Measurements from ENCODE around the gene TERT.

Gene TERT

GRCh38 chr5:1215320-1216096, 79.4 kb downstream of the TERT start:
- no peak for DNase-seq

DNA sequence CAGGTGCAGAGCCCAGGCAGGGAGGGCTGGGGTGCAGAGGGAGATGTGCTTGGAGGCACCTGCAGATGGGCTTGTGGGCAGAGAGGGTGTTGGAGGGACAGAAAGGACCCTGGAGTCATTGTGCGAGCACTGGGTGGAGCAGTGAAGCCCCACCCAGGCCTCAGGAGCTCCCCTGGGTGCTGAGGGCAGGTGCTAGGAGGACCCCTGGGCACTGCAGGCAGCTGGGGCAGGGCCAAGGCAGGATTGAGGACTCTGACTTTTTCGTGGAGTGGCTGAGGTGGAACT, 80.0 kb downstream of the TERT start:
- DNase-seq: no peak

GRCh38 chr5:1214163-1214935, 80.5 kb downstream of the TERT start:
- DNase-seq: no peak

DNA sequence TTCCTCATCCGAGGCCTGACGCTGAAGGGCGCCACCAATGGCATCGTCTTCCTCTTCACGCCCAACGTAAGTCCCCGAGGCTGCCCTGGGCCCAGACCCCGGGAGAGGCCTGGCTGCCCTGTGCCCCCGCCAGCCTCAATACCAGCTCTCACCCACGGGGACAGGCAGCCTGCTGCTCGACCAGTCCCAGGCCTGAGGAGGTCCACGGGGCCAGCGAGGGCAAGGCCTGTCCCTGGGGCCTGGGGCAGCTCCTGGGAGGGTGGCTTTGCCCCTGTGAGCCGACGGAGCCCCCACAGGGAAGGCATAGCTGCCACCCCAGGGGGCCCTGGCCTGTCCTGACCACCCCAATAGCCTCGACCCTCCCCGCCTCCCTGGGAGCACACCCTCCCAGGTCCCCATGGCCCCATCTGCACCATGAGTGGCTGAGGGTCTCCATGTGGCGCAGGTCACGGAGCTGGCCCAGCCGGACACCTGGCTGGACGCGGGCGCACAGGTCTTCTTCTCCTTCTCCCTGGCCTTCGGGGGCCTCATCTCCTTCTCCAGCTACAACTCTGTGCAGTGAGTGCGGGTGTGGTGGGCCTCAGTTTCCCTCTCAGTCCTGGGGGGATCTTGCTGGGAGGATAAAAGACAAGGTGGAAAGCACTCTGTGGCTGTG, 81.2 kb downstream of the TERT start:
- DNase-seq: no peak

DNA sequence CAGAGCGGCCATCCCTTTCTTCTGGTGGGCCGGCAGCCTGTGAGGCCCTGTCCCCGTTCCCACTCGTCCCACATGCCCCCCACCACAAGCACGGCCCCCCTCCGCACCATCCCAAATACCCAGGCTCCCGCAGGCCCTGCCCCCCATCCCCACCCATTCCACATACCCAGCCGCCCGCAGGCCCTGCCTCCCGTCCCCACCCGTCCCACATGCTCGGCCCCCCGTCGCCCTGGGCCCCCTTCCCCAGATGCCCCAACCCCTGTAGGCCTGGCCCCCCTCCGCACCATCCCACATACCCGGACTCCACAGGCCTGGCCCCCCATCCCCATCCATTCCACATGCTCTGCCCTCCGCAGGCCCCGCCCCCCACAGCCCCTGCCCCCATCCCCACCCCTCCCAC, 82.0 kb downstream of the TERT start:
- DNase-seq: no peak

- no peak for DNase-seq
Observed at GRCh38 chr5:1212271-1212670, 82.6 kb downstream of the TERT start.

GRCh38 chr5:1211701-1212100, 83.2 kb downstream of the TERT start:
- no peak for DNase-seq

DNA sequence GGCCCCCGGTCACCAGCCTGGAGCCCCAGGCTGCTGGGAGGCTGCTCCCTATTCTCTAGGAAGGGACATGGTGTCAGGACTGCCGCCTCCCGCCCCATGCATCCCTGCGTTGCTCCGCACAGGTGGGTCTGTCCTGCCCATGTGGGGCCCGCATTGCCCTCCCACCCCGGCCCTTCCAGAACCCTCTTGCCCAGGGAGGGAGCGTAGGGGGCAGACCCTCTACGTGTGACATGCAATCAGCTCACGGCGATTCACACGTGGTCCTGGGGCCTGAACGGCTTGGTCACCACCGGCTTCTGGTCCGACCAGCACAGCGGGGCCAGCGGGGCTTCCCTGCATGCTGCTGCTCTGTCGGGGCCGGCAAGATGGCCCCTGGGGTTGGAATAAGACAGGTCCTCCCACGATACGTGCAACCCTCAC, 84.0 kb downstream of the TERT start:
- DNase-seq: no peak

DNA sequence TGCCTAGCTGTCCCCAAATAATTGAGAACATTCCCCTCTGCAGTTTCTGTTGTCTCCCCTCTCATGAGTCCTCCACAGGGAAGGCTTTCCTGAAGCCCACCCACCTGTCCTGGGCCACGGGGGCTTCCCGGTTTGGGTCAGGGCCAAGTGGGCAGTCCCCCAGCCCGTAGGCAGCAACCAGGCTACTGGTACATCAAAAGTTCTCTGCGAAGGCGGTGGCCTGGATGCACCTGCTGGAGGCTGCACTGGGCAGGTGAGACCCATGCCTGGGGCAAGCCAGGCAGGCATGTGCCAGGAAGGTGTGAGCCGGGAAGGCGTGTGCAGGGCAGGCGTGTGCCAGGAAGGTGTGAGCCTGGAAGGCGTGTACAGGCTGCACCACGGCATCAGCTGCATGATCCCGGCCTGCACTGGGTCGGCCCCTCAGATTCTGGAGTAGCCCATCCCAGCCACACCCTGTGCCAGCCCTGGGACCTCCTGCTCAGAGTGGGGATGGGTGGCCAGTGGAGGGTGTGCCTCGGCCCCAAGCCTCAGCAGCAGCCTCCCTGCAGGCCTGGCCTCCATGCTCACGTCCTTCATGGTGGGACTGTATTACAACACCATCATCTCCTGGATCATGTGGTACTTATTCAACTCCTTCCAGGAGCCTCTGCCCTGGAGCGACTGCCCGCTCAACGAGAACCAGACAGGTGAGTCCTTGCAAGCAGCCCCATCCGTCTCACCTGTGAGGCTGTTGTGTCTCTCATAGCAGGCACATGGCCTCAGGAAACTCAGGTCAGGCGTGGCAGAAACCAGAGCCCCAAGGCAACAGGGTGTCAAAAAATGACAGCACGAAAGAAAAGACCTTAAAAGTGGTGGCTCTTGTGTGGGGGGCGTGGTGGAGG, 84.7 kb downstream of the TERT start:
- DNase-seq: no peak

GRCh38 chr5:1209489-1209852, 85.4 kb downstream of the TERT start:
- no peak for DNase-seq

DNA sequence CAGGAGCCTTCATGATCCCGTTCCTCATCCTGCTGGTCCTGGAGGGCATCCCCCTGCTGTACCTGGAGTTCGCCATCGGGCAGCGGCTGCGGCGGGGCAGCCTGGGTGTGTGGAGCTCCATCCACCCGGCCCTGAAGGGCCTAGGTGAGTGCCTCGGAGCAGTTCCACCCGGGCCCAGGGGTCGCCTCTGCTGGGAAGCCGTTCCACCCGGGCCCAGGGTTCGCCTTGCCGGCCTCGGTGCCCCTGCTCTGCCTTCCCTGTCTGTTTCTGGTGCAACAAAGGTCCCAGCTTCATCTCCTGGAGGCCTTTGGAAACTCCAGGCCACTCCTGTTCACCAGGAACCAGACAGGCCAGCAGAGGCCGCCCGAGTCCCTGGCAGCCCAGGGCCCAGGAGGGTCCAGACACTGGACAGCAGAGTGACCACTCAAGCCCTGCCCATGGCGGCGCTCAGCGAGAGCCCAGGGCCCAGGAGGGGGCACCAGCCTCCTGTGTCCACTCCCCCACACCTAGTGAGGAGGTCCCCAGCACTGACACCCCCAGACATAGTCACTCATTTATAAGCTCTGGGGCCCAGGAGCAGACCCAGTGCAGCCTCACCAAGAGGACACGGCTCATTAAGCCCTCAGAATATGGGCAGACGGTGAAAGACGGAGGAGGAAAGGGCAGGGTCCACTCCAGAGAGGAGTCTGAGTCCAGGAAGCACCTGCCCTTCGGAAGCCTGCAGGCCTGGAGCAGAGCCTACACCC, 86.0 kb downstream of the TERT start:
- no peak for DNase-seq

DNA sequence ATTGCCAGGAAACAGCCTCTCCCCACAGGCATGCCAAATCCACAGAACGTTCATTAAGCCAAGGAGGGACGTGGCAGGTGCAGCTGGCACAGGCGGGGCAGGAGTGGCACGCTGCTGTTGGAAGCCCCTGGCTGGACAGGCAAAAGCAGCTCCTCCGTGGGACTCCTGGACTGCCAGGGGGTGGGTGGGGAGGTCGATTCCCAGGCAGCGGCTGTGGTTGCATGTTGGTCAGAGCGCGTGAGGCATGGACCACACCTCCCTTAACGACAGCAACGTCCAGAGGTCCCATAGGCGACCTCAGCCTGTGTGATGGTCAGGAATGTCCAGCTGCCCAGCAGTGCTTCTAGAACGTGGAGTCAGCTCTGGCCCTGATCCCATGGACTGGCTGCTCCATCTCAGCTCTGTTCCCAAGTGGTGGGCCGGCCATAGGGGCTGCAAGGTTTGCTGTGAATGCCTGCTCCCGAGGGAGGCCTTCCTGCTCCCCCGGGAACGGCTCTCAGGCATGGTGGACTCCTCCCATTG, 86.6 kb downstream of the TERT start:
- no peak for DNase-seq

DNA sequence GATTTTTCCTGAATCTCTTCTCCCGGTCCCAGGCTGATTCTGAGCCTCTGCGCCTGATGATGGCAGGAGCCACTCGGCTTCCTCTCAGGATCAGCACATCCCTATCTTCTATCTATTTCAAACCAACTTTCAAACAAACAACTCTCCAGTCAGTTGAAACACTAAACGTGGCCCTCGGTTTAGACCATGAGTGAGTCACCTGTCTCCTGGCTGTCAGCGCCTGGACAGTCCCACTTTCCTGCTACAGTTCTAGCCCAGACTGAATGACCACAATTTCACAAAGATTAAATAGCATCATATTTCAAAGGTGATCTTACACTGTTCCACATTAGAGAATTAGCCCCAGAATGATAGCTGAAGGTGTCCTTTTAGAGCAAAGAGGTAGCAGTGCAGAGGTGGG, 87.3 kb downstream of the TERT start:
- DNase-seq: no peak

GRCh38 chr5:1206521-1207412, 88.1 kb downstream of the TERT start:
- no peak for DNase-seq

DNA sequence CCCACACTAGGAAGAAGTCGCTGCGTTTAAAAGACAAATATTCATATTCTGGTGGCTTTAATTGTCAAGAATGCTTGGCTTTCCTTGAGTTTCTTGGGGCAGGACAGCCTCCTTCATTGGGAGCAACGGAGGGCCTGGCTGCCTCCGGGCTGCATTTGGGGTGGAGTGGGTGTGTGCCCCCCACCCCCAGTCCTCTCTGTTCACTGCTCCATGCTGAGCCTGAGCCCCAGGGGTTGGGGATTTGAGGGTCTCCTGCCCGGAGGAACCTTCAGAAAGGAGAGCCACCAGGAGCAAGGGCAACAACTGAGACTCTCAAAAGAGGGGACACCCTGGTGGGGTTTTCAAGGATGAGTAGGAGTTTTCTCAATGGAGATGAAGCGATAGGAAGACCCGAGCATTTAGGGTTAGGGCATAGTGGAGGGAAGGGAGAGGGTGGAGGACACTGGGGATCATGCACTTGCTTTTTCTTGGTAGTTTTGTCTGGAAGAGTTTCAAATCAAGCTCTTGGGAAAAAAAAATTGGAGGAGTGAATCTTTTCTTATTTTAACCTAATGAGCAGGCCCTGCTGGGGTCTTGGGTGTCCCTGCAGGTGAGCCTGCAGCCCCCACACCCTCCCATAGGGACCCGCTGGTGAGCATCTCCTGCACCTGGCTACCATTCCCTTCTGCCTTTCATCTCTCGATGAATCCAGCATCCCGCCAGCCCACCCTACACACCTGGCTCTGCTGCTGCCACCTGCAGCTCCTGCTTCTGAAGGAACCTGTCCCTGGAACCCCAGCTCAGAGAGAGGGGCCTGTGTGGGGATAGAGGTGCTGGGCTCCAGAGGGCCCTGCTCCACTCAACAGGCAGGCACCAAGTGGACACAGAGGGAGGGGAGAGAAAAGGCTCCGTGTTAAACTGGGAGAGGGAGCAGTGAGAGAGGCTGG, 89.3 kb downstream of the TERT start:
- no peak for DNase-seq

- DNase-seq: peak; percentile 6
Observed at GRCh38 chr5:1204693-1205242, 90.1 kb downstream of the TERT start.

DNA sequence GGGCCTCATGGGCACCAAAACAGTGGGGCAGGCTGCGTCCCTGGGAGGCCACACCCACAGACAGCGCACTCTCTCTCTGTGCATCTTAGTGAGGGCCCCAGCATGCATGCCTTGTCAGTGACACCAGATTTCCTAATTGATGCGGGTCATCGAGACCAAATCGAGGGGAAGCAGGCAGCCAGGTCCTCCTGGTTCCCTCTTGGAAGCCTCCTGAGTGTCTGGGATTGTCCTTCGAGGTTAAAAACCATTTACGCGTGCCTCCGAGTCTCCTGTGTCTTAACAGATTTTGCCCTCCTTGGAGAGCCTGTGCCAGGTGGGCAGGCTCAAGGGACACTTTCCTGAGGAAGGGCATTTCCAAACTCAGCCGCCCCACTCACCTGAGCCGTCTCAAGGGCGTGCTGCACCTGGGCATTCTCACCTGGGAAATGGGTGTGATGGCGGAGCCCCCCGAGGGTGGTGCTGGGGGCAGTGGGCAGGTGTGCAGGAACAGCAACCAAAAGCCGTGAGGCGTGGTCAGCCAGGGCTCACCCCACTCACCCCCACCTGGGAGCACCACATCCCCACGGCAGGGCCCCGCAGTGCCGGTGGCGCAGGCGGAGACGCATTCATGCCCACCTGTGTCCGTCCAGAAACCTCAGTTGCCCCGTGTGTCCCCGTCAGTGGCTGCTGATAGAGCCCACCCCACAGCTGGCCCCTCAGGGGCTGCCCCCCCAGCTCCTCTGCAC, 90.7 kb downstream of the TERT start:
- DNase-seq: no peak

DNA sequence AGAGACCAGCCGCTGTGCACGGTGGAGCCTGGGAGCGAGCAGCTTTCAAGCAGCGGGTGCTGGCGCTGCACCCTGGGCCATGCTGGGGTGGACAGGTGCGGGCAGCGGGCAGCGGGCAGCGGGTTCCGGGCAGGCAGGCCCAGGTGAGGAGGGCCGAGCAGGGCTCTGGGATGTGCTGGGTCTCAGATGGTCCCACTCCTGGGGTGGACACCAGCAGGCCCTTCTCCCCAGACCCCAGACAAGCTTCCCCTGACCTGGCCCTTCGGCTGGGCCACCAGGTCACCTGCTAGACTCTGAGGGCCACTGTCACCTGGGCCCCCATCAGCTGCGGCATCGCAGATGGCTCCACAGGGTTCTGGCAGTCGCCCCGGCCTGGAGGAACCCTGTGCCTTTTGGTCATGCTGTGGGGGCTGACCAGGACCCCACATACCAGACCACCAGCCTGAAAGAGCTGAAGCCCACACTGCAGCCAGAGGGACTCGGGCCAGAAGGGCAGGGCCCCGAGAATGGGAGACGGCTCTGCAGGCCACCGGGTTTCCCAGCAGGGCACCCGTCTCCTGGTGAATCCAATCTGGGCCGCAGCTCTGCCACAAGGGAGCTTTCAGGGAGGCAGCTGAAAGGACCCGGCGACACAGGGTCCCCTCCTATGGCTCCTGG, 91.4 kb downstream of the TERT start:
- DNase-seq: no peak
